GM19025 (cell line): ENCODE measurements around the gene SMNDC1.
A peak's percentile ranks its signal among the peaks of the same experiment; 100 is the strongest.

Experiments
- ATAC-seq: cut with Tn5 transposase; IDR thresholded peaks from one replicate; pipeline ENCODE4 v1.9.1; 2021; ENCODE audit warnings: mild to moderate bottlenecking, low read depth, moderate library complexity; ENCODE audit not compliant: unreplicated experiment

SMNDC1 gene

DNA sequence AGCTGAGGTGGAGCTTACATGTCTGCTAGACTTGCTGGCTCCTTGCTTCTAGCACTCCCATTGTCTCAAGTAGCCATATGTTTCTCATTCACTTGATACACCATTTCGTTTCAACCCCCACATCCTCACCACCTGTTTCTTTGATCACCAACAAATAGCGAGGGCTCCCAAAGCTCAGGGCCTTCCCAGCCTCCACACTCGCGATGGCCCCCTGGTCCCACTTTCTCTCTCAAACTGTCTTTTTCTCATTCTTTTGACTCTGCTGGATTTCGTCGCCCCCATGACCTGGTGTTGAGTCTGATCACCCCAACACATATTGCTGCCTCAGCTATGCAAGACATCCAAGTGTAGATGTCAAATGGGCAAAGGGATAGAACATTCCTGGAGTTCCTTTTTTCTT is 26.0 kb upstream of the SMNDC1 start:
- no peak for ATAC-seq

DNA sequence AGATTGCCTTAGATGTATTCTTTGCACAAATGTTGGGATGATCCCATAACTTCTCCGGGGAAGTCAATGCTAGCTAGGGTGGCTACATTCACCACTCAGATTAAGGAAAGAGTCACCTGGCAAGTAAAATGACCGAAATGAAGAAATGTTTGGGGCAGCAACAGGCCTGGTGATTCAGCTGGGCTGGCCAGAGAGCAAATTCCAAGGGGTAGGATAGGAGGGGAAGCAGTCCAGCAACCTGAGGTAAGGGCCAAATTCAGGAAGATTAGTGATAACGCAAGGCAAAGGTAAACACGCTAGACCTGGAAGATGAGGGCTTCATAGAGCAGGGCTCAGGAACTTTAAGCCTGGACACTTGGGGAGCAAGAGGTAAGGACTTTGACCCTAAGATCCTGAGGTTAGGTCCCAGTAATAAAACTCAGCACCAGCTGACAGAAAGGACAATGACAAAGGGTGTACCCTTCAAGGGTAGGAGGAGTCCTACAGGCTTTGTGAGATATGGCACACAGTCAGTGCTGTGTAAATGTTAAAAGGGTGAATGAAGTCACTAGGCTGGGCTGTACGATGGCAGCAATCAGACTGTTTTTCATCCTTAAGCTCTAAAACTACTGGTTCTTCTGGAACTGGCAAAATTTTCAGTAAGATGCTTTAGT is 22.7 kb upstream of the SMNDC1 start:
- no peak for ATAC-seq

DNA sequence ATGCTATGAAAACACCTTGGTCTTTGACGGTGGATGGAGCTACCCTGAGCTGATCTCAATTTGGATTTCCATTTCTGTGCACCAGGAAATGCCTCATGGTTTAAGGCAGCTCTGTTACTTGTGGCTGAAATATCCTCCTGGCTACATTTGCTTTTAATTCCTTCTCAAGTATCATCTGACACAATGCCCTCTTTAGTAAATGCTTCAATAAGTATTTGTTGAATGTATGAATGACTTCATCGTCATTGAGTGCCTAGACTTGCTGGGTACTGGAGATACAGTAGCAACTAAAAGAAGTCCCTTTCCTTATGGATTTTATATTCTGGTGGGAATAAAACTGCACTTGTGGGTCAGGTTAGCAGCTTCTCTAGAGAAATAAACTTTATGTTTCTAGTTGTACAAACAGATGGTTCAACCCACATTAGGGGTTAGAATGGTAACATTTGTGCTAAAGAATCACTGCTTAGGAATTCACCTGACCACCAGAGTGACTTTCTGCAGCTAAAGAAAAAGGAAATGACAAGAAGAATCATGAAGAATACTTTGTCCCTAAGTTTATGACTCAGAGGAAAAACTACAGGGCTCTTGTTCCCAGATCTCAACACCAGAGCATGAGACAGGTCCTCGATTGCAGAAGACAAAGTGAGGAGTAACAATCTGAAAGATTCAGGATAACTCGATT is 21.8 kb upstream of the SMNDC1 start:
- no peak for ATAC-seq

DNA sequence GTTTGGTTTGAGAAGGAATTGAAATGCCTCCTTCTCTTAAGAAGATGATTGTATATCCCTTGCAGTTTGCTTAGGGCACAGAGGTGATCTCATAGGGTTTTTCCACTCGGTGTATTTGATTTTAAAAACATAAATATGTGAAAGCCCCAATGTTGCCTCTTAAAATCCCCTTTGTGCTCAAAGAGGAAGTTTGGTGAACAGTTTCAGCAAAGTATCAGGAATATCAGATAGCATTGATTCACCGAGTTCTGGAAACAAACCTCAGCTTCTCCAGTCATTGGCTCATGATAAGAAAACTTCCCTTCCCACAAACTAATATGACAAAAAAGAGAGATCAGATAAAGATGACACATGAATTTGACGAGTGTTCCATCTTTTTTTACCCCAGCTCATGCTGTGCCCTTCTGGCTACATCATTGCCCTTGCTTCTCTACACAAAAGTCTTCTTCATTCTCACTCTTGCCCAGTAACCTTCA is 20.1 kb upstream of the SMNDC1 start:
- peak; percentile 54 for ATAC-seq

DNA sequence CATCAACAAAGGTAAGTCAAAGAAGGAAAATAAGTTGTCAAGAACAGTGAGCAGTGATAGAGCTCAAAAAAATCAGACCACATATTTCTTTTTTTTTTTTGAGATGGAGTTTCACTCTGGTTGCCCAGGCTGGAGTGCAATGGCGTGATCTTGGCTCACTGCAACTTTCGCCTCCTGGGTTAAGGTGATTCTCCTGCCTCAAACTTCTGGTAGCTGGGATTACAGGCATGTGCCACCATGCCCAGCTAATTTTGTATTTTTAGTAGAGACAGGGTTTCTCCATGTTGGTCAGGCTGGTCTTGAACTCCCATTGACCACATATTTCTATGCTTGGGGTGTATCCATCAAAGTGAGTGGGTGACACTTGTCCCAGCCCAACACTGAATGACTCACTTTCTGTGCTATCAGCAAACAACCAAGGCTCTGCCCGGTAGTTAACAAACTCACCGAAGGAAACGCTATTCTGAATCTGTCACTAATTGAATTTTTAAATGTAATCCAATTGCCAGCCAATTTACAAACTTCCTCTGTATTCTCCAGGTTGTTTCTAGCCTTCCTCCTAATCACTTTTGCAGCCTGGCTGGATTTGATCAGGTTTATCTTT is 19.6 kb upstream of the SMNDC1 start:
- peak; percentile 43 for ATAC-seq

DNA sequence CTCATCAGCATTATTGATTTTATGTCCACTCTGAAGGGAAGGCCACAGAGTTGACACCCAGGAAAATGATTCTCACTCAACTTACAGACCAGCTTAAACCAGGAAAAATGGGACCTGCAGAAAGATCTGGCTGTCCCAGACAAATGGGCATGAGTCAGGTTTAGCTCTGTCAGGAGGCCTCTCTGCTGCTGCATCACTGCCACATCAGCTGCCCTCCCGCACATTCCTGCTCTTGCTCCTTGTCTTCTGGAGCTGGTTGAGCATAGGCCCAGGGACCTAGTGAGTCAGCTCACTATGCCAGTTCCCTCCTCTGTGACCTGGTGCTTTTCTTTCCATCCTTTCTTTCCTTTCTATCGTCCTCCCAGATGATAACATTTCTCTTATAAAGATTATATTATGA is 18.8 kb upstream of the SMNDC1 start:
- ATAC-seq: no peak

DNA sequence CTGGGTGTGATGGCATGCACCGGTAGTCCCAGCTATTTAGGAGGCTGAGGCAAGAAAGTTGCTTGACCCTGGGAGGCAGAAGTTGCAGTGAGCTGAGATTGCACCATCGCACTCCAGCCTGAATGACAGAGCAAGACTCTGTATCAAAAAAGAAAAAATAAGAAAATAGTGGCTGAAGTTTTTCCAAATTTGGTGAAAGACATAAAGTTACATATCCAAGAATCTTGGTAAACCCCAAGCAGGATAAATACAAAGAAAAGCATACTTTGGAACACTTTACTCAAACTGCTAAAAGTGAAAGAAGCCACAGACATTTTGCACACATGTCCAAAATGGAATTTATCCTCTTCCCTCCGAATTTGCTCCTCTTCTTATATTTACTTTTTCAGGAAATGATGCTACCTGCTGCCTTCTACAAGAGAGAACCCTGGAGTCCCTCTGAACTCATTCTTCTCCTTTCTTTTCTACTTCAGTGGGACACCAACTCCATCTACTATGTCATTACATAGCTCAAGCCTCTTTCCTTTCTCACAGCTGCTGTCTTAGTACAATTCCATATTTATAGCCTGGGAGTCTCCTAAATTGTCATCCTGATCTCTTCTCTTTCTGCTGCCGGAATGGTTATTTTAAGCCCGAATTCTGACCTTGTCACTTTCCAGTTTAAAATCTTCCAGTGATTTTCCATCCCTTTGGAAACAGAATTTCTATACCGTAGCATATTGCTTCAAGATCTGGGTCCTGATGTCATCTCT is 17.3 kb upstream of the SMNDC1 start:
- ATAC-seq: no peak

DNA sequence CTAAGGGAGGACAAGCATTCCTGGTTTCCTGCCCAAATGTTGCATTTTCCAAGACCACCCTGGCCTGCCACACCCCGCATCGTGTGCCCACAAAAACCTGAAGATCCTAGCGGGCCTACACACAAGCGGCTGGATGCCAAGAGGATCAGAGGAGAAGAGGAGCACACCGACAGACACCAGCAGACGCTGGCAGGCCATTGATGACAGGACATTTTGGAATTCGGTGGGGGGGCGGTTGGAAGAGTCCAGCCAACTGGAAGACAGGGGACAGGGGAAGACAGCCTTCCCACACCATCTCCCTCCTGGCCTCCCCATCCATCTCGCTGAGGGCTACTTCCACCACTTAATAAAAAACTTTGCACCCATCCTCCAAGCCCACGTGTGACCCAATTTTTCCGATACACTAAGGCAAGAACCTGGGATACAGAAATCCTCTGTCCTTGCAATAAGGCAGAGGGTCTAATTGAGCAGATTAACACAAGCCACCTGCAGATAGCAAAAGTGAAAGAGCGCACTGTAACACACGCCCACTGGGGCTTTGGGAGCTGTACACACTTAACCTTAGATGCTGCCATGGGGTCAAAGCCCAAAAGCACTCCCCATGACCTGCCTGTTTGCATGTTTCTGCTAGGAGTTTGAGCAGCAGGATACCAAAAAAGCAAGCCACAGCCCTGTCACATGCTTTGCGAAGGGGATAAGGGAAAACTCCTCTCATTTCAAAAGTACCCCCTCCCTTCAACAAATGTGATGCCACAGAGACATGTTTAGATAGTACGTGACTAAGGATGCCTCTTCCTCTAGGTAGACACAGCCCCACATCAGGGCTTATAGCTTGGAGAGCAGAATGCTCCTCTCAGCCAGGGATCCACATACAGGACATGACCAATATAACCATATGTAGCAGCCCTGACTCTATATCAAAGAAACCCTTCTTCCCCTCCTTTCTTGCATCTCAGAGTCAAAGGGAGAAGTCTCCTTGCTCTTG is 13.4 kb upstream of the SMNDC1 start:
- ATAC-seq: no peak

DNA sequence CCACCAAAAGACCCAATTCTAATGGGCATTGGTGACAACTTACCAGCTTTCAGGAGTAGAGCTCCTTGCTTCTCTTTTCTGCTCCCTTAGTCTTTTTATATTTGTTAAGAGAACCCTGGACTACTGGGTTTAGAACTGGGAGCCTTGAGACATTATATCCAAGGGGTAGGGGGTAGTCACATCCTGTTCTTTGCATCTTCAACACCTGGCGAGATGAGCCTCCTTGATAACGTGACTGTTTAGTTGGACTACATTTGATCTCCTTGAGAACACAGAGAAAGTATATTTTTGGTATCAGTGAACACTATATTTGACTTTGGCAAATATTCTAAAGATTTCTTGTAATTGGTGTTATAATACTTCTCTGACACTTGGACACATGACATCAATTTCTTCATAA is 9.0 kb upstream of the SMNDC1 start:
- ATAC-seq: no peak

DNA sequence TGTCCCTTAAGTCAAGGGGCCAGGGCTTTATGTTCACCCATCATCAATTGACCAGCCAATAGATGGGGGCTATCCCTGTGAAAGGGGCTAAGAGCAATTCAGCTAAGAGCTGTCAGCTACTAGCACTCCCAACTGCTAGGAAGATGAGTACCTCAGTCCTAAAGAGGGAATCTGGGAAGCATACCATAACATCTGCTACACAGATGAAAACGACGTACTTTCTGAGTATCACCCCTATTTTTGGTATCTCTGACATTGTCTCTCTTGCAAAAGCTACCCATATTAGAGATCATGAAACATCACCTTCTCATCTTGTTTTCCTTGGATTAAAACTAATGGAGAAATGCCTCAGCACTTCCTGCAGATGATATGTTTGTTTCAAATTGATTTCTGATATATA is 7.5 kb upstream of the SMNDC1 start:
- no peak for ATAC-seq

DNA sequence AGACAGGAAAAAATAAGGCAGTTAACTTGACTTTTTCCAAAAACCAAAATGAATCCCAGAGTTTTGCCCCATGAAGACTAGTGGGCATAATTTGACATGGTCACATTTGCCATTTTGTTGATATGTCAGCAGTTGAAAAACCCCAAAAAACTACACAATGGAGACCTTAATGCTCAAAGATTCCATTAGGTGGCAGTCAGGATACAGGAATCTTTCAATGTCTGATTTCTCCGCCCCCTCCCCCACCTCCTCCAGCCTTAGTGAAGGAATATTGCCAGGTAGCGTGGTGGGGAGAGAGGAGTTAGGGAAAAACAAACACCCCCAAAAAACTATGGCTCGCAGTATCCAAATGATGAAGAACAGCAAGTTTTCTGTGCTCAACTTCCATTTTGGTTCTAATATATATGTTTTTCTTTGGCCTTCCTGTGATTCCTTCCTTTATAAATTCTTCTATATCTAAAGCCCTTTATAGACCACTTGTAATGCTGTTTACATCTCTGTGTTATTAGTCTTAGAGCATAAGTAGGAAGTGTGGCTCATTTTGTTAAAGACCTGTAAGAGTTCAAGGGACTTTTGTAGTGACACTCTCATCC is 6.7 kb upstream of the SMNDC1 start:
- ATAC-seq: no peak

DNA sequence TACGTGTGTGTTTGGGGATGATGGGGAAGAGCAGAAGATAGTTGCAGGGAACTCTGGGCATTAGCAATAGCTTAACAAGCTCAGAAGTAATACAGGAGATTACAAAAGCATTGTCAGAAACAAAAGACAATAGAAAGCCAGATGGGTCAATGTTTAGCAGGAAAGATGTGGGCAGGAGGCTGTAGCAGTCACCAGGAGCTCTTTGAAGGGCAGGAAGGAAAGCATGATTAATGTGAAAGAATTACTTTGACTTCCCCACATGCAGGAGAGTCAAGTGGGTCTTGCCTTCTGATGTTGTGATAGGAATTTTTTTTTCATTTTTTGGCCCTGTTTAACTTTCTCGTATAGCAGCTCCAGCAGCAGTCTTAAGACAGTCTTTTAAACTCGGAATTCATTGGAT is 6.0 kb upstream of the SMNDC1 start:
- ATAC-seq: no peak

DNA sequence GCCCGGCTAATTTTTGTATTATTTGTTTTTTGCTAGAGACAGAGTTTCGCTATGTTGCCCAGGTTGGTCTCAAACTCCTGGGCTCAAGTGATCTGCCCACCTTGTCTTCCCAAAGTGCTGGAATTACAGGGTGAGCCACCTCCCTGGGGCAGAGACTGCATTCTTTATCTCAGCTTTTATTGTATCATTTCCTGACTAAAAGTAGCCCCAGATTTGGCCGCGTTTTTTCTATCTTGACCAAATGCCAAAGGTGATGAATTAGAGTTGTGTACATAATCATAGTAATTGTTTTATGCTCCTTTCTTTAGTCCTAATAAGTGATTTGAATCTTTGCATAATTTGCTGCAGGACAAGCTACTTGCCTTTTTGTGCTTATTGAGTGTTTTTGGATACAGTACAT is 3.1 kb upstream of the SMNDC1 start:
- ATAC-seq: no peak

DNA sequence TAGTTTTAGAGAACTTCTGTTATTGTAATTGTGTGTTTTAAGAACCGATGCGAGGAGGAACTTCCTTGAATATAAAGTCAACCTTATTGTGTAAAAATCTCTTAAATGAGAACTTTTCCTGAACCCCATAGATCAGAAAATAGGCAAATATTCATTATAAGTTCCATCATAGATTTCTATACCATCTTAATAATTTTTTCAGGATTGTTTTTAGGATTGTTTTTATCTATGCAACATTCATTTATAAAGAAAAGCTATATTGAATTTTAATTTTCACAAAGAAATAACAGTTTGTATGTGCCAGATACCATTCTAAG is 1.7 kb upstream of the SMNDC1 start:
- ATAC-seq: no peak

DNA sequence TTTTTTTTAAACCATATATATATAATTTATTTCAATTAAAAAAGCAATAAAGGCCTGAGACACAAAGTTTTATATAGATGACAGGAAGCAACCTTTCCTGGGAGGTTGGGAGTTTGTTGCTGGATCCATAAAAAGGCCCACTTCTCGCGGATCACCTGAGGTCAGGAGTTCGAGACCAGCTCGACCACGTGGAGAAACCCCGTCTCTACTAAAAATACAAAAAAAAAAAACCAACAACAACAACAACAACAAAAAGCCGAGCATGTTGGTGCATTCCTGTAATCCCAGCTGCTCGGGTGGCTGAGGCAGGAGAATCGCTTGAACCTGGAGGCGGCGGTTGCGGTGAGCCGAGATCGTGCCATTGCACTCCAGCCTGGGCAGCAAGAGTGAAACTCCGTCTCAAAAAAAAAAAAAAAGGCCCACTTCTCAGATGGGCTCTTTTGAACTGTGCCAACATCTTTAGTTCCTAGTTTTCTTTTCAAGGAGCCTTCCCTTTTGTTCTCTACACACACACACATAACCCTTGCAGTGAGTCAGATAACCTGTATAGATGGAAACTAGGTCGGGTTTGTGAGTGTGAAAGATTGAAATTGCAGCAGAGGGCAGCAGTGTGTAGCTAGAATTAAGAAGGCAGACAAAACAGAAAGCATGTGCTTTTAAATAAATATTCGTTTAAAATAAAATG is 1.2 kb upstream of the SMNDC1 start:
- no peak for ATAC-seq

DNA sequence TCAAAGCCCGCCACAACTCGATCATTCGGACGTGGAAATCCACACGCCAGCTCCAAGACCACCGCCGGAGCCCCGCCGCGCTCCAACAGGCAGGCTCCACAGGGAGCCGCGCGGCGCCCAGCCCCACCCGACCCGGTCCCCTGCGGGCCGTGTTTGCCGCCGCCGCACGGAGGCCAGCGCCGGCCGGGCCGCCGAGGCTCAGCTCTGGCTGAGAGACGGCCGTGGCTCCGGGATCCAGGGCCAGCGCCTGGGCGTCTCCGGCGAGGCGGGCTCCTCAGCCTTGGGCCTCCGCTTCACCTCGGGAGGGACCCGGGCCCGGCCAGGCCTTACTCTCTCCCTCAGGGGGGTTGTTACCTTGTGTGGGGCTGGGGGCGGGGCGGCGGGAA is 333 bp downstream of the SMNDC1 start:
- ATAC-seq: peak; percentile 32

DNA sequence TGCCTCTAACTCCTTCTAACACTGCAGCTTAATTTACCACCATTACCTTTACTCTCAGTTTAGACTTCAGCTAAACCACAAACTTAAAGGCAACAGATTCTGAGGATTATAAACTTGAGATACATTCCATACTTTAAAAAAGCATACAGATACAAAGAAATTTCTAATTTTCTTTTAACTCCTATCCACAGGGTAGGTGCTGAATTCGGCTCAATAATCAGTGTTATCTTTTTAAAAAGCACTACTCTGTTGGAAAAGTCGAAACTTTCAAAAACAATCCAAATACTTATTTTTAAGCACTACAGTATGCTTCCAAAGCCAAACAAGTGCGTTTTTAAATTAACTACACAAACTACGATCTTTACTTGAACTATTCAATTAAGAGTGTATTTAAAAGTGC is 1.0 kb downstream of the SMNDC1 start:
- no peak for ATAC-seq

DNA sequence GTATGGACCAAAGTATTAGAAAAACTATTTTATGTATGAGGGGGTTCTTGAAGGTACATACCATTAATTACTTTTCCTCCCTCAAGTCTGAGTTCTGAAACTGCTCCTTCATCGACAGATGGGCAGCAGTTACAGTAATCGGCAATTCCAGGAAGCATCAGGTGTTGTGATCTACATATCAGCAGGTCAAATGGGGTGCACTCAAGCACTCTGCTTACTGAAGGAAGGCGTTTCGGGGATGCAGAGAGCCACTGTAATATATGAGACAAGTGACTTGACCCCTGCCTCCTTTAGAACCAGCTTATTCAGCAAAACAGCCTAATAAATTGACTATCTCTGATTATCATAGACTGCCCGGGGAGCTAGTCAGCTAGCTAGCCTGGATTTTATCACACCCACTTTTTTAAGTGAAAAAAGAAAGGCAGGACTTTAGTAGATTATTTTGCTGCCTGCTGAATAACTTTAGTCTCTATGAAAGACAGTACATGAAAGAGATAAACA is 4.2 kb downstream of the SMNDC1 start:
- ATAC-seq: no peak

DNA sequence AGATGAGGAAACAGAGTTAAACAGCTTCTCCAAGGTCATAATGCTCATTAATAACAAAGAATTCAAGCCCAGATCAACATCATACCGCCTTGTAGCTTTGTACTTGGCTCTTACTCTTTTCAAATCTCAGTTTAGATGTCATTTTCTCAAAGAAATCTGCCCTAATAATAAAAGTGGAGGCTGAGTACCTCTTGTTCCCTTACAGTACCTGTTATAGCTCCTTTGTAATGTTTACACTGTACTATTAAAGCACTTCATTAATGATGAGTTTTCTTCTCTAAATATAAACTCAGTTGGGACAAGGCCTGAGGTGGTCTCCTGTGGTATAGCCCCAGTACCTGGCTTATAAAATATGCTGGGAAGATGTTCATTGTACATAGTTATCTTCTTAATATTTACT is 7.8 kb downstream of the SMNDC1 start:
- ATAC-seq: no peak
